Hepatocyte (in vitro differentiated cells): ENCODE measurements around the gene SYNDIG1.

Experiments
- EZH2 ChIP-seq: fragments of 200-600 bp; sonication (generic); IDR thresholded peaks from 2 replicates; pipeline ENCODE4 v1.6.1; 2016; ENCODE audit warnings: antibody characterized with exemption, mild to moderate bottlenecking, borderline replicate concordance
- TF ChIP-seq, protein P1 (sequence below): fragments of 200-600 bp; sonication (generic); IDR thresholded peaks from 2 replicates; pipeline ENCODE4 v1.5.1; 2016; ENCODE audit warnings: antibody characterized with exemption, mild to moderate bottlenecking; ENCODE audit not compliant: poor library complexity

- TF ChIP-seq, protein P1, sequence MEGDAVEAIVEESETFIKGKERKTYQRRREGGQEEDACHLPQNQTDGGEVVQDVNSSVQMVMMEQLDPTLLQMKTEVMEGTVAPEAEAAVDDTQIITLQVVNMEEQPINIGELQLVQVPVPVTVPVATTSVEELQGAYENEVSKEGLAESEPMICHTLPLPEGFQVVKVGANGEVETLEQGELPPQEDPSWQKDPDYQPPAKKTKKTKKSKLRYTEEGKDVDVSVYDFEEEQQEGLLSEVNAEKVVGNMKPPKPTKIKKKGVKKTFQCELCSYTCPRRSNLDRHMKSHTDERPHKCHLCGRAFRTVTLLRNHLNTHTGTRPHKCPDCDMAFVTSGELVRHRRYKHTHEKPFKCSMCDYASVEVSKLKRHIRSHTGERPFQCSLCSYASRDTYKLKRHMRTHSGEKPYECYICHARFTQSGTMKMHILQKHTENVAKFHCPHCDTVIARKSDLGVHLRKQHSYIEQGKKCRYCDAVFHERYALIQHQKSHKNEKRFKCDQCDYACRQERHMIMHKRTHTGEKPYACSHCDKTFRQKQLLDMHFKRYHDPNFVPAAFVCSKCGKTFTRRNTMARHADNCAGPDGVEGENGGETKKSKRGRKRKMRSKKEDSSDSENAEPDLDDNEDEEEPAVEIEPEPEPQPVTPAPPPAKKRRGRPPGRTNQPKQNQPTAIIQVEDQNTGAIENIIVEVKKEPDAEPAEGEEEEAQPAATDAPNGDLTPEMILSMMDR = no peak
- TF ChIP-seq EZH2 = no peak
These were observed 9.2 kb downstream of the SYNDIG1 start for GRCh38 chr20:24478584-24478983.
